ENCODE measurements around the gene TMEM248.
A peak's percentile ranks its signal among the peaks of the same experiment; 100 is the strongest.
"Not testable (repeated sequence)": the region's sequence is repeated elsewhere in the genome, so short reads cannot be mapped to it uniquely, and the experiment has no call there.

The TMEM248 gene

GRCh38 chr7:67000601-67001258 is 79.7 kb downstream of the TMEM248 start:
- DNase-seq (ENCODE audit: low spot score), result peak; percentile 70

GRCh38 chr7:67004145-67004544 is 83.1 kb downstream of the TMEM248 start:
- not testable (repeated sequence) for DNase-seq (ENCODE audit: low spot score)

DNA sequence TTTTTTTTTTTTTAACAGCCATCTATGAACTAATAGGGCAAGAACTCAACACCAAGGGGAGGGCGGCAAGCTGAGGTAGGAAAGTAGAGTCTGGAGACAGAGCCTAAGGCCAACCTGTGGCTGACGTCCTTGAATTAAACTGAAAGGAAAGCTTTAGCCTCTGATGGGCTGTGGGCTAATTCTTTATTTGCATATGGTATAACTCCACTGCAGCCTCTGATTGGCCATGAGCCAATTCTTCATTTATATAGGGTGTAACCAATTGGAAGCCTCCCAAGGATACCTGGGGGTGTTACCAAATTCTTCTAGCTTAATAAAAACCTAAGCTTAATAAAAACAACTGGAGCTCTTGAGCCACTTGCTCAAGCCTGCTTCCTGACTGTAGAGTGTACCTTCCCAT is 85.9 kb downstream of the TMEM248 start:
- DNase-seq (ENCODE audit: low spot score), result peak; percentile 42

Measured in NAMALWA (cell line).